Prostate gland (tissue), 2 donors: Measurements from ENCODE around the gene MT1E. TPM values are rescaled to one million over a fixed set of nuclear protein-coding genes. Genes with fewer than 3 reads are reported as not detected.
A peak's percentile ranks its signal among the peaks of the same experiment; 100 is the strongest.

ENCODE experiments used
- DNase-seq: peaks from one replicate; pipeline ENCODE4 v3.0.0-alpha.2; 2019; ENCODE audit warnings: low spot score
- H3K27ac ChIP-seq, 2 donors: fragments of 200-600 bp; sonication (generic); 2 replicates each; pipeline ENCODE4 v1.5.1; 2017 to 2019
- H3K27me3 ChIP-seq: fragments of 200-600 bp; sonication (generic); replicated peaks from 2 replicates; pipeline ENCODE4 v1.5.1; 2019; ENCODE audit not compliant: insufficient read depth
- H3K36me3 ChIP-seq, 2 donors: fragments of 200-600 bp; sonication (generic); 1 replicate in 1 of 2; 2 replicates in 1 of 2; pipeline versions ENCODE4 v1.5.1 to v1.8.1; 2017 to 2019
- H3K4me1 ChIP-seq: fragments of 200-600 bp; sonication (generic); replicated peaks from 2 replicates; pipeline ENCODE4 v1.5.1; 2019
- H3K4me3 ChIP-seq, 2 donors: fragments of 200-600 bp; sonication (generic); 2 replicates each; pipeline ENCODE4 v1.5.1; 2017 to 2019
- H3K9me3 ChIP-seq: fragments of 200-600 bp; sonication (generic); 2 replicates; pipeline ENCODE4 v1.5.1; 2017
- POLR2A ChIP-seq: fragments of 450-650 bp; IDR thresholded peaks from one replicate; pipeline ENCODE4 v1.6.1; 2016; ENCODE audit warnings: antibody characterized with exemption, mild to moderate bottlenecking
- POLR2AphosphoS5 ChIP-seq: sonication (generic); formaldehyde crosslinking; IDR thresholded peaks from one replicate; pipeline ENCODE4 v1.6.1; 2017; ENCODE audit warnings: antibody characterized with exemption
- WGBS: methylation state at CpG from one replicate; pipeline ENCODE4 v1.1.5; 2018; 5-methylcytosine and 5-hydroxymethylcytosine counted together
- intact Hi-C: fragments of 100-400 bp; cut with DNase I; formaldehyde crosslinking; loops from one replicate; pipeline ENCODE4 v1.14.2; 2022
- total RNA-seq, 2 donors: library from RNA; depleted of rRNA; stranded (reverse); fragments of >200 nt; gene quantifications; one replicate each; pipeline ENCODE4 v1.1.0, GENCODE V29; 2016
- TF ChIP-seq, protein P1 (sequence below), 4 experiments: fragments of 200-600 bp in 2 of 4; fragments of 450-650 bp in 2 of 4; sonication (generic) in 2 of 4; IDR thresholded peaks; 1 replicate in 3 of 4; 2 replicates in 1 of 4; pipeline ENCODE4 v1.5.1; 2016 to 2019; ENCODE audit warnings: antibody characterized with exemption in 4 of 4, mild to moderate bottlenecking in 2 of 4, moderate library complexity in 2 of 4

The MT1E gene
- total RNA-seq, 2 donors from 2014 or later = 110 to 339 TPM

DNA sequence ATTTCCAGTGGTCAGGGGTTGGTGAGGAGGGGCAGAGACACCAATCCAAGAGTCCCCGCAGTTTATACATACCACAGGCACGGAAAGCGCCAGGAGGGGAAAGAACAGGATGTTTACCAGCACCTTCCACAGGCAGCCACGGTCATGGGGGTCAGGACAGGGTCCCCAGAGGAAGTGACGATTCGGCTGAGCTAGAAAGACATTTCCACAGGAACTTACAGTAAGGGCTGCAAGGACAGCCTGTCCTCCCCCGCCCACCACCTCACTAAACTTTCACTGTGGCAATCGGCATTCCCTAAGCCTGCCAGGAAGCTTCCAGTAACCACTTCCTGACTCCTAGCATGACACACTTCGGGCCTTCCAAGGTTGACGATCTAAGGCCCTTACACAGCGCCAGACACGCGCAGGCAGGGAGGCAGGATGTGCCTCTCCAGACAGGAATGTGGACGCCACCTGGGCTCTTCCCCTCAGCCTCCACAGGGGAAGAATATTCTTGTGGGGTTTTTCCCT is 18.4 kb upstream of the MT1E start:
- 32% methylated on average over 14 of the region's 14 CpGs for WGBS
- TF ChIP-seq POLR2A (no peak), POLR2AphosphoS5 (peak; percentile 77)
- Histone ChIP-seq H3K27ac (peak overlapping the region; percentile 86 to 90), H3K4me1 (peaks cover 22% of the 10 kb centered on the region), H3K9me3 (no peaks in the 10 kb centered on the region), H3K4me3 (no peak overlapping the region), H3K27me3 (no peaks in the 10 kb centered on the region), H3K36me3 (no peaks in the 10 kb centered on the region)
- DNase-seq = peak; percentile 82
- intact Hi-C loops = loop anchor here (5.0 kb wide), 1 partner anchor 75 kb away; the partner anchor contains the start of gene MT1X

DNA sequence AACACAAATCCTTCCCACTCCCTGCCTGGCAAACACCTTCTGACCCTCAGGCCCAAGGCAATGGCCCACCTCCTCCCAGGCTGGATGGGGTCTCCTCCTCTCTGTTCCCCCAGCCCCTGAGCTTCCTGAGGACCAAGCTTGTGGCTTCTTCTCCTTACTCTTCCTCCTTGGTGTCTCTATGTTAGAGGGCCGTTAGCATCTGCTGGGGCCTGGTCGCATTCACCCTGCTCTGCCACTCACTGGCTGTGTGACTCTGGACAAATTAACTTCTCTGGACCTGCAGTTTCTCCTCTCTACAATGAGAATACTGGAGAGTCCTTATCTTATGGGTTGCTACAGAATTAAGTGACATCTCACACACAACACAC is 17.9 kb upstream of the MT1E start:
- Histone ChIP-seq H3K9me3 (no peaks in the 10 kb centered on the region), H3K27ac (peak overlapping the region; percentile 86 to 90), H3K27me3 (no peaks in the 10 kb centered on the region), H3K4me1 (peaks cover 22% of the 10 kb centered on the region), H3K36me3 (no peaks in the 10 kb centered on the region), H3K4me3 (no peak overlapping the region)
- DNase-seq = no peak
- WGBS = 67% methylated on average over 2 of the region's 2 CpGs
- no peak for TF ChIP-seq POLR2AphosphoS5
- TF ChIP-seq POLR2A = no peak
- TF ChIP-seq, protein P1, sequence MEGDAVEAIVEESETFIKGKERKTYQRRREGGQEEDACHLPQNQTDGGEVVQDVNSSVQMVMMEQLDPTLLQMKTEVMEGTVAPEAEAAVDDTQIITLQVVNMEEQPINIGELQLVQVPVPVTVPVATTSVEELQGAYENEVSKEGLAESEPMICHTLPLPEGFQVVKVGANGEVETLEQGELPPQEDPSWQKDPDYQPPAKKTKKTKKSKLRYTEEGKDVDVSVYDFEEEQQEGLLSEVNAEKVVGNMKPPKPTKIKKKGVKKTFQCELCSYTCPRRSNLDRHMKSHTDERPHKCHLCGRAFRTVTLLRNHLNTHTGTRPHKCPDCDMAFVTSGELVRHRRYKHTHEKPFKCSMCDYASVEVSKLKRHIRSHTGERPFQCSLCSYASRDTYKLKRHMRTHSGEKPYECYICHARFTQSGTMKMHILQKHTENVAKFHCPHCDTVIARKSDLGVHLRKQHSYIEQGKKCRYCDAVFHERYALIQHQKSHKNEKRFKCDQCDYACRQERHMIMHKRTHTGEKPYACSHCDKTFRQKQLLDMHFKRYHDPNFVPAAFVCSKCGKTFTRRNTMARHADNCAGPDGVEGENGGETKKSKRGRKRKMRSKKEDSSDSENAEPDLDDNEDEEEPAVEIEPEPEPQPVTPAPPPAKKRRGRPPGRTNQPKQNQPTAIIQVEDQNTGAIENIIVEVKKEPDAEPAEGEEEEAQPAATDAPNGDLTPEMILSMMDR (IDR thresholded peaks at IDR 0.05) = no peak
- intact Hi-C loops = loop anchor here (5.0 kb wide), 1 partner anchor 75 kb away; the partner anchor contains the start of gene MT1X

DNA sequence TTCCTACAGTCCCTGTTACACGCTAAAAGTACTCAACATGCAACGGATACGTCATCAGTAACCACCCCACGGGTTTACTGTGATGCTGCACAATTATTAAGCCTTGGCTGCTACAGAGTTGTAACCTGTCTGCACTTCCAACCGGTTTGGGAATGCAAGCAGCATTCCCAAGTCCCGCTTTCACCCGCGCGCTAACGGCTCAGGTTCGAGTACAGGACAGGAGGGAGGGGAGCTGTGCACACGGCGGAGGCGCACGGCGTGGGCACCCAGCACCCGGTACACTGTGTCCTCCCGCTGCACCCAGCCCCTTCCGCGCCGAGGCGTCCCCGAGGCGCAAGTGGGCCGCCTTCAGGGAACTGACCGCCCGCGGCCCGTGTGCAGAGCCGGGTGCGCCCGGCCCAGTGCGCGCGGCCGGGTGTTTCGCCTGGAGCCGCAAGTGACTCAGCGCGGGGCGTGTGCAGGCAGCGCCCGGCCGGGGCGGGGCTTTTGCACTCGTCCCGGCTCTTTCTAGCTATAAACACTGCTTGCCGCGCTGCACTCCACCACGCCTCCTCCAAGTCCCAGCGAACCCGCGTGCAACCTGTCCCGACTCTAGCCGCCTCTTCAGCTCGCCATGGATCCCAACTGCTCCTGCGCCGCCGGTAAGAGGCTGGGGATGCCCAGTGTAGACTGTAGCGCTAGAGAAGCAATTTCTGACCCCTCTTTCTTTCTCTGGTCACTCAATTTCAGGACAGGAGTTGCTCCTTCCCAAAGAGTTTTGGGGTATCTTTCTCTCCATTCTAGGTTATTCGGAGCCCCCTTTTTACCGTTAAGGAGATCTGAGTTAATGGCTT is 17.3 kb upstream of the MT1E start, which contains the start of gene MT2A:
TSS of gene MT2A (plus strand) at position 542 of the 833 bp plus-strand sequence. CDS start at position 614, 72 bp downstream.
- Histone ChIP-seq H3K4me1 (peaks cover 22% of the 10 kb centered on the region), H3K9me3 (no peaks in the 10 kb centered on the region), H3K27me3 (no peaks in the 10 kb centered on the region), H3K36me3 (no peaks in the 10 kb centered on the region), H3K4me3 (peak within 1 kb of the TSS; percentile 33 to 57), H3K27ac (peak within 1 kb of the TSS; percentile 86 to 90)
- TF ChIP-seq POLR2A (peak; percentile 77), POLR2AphosphoS5 (peak; percentile 78)
- TF ChIP-seq, protein P1 (IDR thresholded peaks at IDR 0.05) = no peak
- peak; percentile 95 for DNase-seq
- intact Hi-C loops = loop anchor here (5.0 kb wide), 1 partner anchor 74 kb away; the partner anchor contains the start of gene MT1X
- 9% methylated on average over 44 of the region's 62 CpGs for WGBS

DNA sequence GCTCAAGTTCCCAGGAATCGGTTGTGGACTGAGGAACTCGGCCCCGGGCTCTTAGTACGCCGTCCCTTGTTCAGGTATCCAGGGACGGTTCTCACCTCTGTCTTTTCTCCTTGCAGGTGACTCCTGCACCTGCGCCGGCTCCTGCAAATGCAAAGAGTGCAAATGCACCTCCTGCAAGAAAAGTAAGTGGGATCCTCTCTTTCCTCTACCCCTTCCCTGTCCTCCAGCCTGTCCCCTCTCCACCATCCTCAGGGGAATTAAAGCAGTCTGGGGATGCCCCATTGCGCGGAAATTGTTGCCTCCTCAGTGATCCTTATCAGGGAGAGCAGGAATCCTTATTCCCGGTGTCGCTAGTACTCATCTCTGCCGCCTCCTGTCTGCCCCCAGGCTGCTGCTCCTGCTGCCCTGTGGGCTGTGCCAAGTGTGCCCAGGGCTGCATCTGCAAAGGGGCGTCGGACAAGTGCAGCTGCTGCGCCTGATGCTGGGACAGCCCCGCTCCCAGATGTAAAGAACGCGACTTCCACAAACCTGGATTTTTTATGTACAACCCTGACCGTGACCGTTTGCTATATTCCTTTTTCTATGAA is 16.6 kb upstream of the MT1E start:
- Histone ChIP-seq H3K27me3 (no peaks in the 10 kb centered on the region), H3K4me3 (peak overlapping the region; percentile 33 to 57), H3K9me3 (no peaks in the 10 kb centered on the region), H3K4me1 (peaks cover 22% of the 10 kb centered on the region), H3K27ac (peak overlapping the region; percentile 86 to 90), H3K36me3 (no peaks in the 10 kb centered on the region)
- no peak for TF ChIP-seq POLR2AphosphoS5
- TF ChIP-seq, protein P1 (IDR thresholded peaks at IDR 0.05) = no peak
- no peak for TF ChIP-seq POLR2A
- WGBS = 0% methylated on average over 21 of the region's 21 CpGs
- no peak for DNase-seq
- intact Hi-C loops = loop anchor here (5.0 kb wide), 1 partner anchor 73 kb away; the partner anchor contains the start of gene MT1X

DNA sequence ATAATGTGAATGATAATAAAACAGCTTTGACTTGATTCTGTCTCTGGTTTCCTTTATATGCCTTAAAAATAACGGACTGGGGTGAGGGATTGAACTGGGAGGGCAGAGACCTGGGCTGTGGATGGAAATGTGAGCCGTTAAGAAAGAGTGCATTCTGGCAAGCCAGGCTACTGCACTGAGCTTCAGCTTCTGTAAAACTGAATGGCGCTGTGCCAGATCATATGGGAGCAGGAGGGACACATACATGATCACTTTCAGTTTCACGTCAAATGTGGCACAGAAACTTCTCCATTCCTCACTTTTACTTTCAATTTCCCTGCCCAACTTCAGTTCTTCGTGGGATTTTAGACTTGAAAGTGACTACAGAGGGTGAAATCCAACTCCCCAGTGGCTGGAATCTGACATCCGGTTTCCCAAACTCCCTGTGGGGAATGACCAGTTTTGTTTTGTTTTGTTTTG is 16.1 kb upstream of the MT1E start:
- Histone ChIP-seq H3K4me1 (peaks cover 22% of the 10 kb centered on the region), H3K9me3 (no peaks in the 10 kb centered on the region), H3K4me3 (peak overlapping the region; percentile 33 to 57), H3K27me3 (no peaks in the 10 kb centered on the region), H3K36me3 (no peaks in the 10 kb centered on the region), H3K27ac (peak overlapping the region; percentile 86 to 90)
- 0% methylated on average over 6 of the region's 6 CpGs for WGBS
- DNase-seq = peak; percentile 72
- intact Hi-C loops = loop anchor here (5.0 kb wide), 1 partner anchor 73 kb away; the partner anchor contains the start of gene MT1X
- TF ChIP-seq POLR2A = peak; percentile 31
- TF ChIP-seq POLR2AphosphoS5 = peak; percentile 41
- TF ChIP-seq, protein P1 (IDR thresholded peaks at IDR 0.05) = no peak
